NCI-H2227 (cell line): Measurements from ENCODE around the gene ADAM19.
"Not testable (repeated sequence)": the region's sequence is repeated elsewhere in the genome, so short reads cannot be mapped to it uniquely, and the experiment has no call there.

ENCODE experiments used
- DNase-seq: peaks from one replicate; lab custom pipeline; 2025; ENCODE audit not compliant: unreplicated experiment; lab: John Stamatoyannopoulos, UW

ADAM19 gene

DNA sequence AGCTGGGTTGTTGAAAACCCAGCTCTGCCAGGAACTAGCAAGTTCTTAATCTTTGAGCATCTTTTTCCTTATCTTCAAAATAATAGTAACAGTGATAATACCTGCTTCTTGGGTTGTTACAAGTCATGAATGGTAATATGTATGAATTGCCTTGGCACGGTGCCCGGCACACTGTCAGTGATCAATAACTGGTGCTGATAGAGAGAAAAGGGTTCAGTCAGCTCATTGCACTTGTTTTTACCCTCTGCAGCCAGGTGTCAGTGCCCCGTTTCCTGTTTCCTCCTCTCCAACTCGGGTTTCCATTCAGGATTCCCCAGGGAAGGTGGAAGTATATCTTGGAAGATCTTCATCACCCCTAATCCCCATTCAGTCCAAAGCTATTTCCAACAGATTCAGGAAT lies 131.4 kb downstream of the ADAM19 start:
- no peak for DNase-seq

DNA sequence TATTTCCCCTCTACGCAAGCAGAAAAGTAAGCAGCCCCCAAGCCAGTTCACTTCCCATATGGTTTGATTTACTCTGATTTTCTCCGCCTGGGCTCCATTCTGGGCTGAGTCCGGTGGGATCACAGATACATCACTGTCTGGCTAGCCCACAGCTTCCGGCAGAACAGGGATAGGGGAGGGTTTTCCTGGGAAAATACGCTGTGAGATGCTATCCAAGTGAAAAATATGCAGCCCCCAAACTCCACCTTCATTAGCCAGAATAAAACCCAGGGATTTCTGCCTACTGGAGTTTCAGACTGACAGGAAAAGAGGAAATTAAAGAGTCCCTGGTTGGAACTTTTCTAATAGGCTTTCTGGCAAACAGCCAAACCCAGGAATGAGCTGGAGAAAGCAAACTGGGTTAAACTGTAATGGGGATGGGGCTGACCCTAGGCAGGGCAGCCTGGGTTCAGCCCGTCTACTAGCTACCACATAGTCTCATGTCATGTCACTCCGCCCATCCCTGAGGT lies 132.5 kb downstream of the ADAM19 start:
- peak; percentile 80 for DNase-seq

GRCh38 chr5:157434096-157434495 lies 141.5 kb downstream of the ADAM19 start:
- DNase-seq, result no peak

- DNase-seq, result peak; percentile 42
These were observed 143.9 kb downstream of the ADAM19 start for GRCh38 chr5:157431544-157432200.

DNA sequence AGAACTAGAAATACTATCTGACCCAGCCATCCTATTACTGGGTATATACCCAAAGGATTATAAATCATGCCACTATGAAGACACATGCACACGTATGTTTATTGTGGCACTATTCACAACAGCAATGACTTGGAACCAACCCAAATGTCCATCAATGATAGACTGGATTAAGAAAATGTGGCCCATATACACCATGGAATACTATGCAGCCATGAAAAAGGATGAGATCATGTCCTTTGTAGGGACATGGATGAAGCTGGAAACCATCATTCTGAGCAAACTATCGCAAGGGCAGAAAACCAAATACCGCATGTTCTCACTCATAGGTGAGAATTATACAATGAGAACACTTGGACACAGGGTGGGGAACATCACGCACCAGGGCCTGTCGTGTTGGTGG lies 145.7 kb downstream of the ADAM19 start:
- not testable (repeated sequence) for DNase-seq
